Head of caudate nucleus (tissue), 42 donors: ENCODE data around the gene PNMA6A.
A peak's percentile ranks its signal among the peaks of the same experiment; 100 is the strongest.
"Not testable (repeated sequence)": the region's sequence is repeated elsewhere in the genome, so short reads cannot be mapped to it uniquely, and the experiment has no call there.

Experiments used
- DNase-seq, 42 donors: peaks; one replicate each; pipeline versions ENCODE4 v3.0.0 to v3.0.0-alpha.2; 2020 to 2021; ENCODE audit warnings: mixed read lengths in 7 of 42
- intact Hi-C: fragments of 100-400 bp; cut with DNase I; formaldehyde crosslinking; loops from one replicate; pipeline ENCODE4 v1.15.0; 2022

PNMA6A gene

DNA sequence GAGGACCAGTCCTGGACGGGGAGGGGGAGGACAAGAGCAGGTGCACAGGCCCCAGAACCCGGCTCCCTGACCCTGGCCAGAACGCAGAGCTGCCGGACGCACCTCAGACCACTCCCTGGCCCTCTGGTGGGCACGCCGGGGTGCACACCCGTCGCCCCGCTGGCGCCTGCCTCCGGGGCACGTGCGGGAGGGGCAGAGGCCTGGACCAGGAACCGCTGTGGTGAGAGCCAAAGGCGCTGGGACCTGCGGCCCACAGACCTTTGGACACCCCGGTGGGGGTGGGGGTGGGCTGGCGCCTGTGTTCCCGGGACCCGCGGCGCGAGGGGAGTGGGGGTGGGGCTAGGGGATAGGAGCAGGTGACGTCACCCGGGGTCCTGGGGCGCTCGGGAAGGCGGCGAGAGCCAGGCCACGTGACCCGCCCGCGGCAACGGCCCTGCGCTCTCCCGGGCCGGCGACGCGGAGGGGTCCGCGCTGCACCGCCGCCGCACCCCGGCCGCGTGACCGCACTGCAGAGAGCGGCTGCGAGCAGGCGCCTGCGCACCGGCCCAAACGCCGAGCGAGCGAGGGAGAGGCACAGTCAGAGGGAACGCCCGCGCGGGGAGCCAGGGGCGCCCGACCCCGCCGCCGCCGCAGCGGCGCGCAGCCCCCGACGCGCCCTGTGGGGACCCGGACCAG lies at the start of gene PNMA6A:
Gene PNMA6A, plus strand, starts transcription at position 546 of the 675 bp plus-strand sequence. CDS start 609 bp downstream, outside the sequence.
- DNase-seq, intact Hi-C loops: not testable (repeated sequence)

DNA sequence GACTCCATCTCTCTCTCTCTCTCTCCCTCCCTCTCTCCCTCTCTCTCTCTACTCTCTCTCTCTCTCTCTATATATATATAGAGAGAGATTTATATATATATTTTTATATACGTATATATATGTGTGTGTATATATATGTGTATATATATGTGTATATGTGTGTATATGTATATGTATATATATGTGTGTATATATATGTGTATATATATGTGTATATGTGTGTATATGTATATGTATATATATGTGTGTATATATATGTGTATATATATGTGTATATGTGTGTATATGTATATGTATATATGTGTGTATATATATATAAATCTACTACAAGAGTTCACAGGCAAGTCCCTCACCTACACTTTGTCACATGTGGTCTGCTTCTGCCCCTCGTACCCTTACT lies 45.8 kb upstream of the PNMA6A start:
- intact Hi-C loops, DNase-seq: not testable (repeated sequence)

DNA sequence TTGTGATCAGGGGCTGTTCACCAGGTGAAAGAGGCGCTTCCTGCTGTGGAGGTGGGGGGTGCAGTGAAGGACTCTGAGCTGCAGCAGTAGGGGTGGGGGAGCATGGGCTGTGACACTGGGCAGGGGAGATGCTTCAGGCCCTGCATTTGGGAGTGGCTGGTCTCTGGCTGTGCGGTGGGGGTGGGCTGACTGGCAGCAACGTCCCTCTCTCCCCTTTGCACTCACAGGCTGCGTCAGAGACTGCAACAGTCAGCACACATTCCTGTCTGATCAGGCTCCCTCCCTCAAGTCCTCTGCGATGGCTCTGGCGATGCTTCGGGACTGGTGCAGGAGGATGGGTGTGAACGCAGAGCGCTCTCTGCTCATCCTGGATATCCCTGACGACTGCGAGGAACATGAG lies 43.8 kb upstream of the PNMA6A start:
- intact Hi-C loops, DNase-seq: not testable (repeated sequence)

DNA sequence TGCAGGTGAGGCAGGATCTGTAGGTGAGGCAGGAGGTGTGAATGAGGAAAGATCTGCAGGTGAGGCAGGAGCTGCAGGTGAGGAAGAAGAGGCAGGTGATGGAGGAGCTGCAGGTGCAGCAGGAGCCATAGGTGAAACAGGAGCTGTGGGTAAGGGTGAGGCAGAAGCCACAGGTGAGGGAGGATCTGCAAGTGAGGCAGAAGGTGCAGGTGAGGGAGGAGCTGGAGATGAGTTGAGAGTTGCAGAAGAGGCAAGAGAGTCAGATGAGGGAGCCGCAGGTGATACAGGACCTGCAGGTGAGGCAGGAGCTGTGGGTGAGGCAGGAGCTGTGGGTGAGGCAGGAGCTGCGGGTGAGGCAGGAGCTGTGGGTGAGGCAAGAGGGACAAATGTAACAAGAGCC lies 43.1 kb upstream of the PNMA6A start:
- DNase-seq = no peak
- intact Hi-C loops = no loop called here

DNA sequence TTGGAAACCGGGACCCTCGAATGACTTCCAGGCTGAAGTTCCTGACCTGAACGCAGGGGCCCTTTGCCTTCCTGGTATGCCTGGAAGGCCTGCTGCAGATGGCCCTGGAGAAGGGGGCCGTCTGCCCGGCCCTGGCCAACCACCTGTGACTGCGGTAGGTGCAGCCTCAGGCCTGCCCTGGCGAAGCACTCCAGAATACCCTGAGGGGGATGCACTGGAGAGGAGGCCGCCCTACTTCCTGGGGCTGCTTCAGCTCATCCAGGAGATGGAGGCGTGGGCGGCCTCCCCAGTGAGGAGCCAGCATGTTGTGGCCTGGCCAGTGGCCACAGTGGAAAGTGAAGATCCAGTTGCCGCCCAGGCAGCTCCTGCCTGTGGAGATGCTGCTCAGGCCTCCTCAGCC lies 42.4 kb upstream of the PNMA6A start:
- DNase-seq = no peak
- intact Hi-C loops = no loop called here

DNA sequence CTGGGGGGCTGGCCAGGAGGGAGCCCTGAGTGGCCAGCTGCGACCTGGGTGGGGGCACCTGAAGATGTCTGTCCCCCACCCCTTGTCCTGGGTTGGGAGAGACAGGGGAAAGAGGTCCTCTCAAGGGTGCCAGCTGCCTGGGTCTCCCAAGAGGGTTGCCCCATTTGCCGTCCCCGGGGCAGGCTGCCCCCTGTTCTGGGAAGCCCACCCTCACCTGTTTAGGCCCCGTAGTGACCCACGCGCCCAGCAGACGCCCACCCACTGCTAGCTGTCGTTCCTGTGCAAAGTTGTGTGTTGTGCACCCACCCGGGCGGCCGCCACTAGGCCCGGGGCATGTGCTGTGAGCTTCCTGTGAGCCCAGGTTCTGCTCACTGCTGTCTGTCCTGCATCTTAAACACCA lies 41.5 kb upstream of the PNMA6A start:
- intact Hi-C loops = no loop called here
- no peak for DNase-seq

DNA sequence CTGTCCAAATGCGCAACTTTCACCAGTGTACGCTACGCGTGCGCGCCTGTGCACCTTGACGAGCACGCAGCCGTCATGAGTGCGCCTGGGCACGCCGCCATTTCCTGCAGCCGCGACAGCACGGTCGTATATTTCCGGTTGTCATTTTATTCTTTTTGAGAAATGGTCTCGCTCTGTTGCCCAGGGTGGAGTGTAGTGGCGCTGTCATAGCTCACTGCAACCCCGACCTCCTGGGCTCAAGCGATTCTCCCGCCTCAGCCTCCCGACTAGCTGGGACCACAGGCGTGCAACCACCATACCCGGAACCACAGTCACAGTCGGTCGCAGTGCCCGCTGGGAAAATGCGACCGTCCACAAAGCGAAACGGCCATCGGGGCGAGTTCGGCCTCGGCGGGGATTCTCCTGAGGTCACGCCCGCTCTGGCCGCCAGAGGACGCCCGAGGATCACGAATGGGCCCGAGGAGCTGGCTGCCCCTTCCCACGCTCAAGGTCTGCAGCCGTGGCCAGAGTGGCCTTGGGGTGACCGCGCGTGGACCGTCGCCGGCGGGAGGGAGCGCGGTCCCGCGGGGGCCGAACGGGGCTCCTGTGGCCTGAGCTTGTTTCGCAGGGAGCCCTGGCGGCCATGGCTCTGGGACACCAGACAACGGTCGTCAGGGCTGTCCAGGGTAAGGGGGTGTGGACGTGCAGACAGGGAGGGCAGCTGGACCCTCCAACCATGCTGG lies 39.7 kb upstream of the PNMA6A start:
- peak; percentile 46 to 87 (median 74) for DNase-seq
- intact Hi-C loops = no loop called here

DNA sequence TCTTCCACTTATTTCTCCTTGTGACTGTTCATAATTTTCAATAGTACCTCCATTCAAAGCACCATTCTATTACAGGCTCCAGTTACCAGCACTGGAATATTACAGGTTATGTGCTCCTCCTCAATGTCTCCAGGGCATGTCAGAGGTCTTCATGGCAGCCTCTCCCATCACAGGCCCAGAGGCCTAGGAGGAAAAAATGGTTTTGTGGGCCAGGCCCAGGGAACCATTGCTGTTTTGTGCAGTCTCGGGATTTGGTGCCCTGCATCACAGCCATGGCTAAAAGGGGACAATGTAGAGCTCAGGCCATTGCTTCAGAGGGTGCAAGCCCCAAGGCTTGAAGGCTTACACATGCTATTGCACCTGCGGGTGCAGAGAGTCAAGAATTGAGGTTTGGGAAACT lies 23.2 kb upstream of the PNMA6A start:
- intact Hi-C loops = no loop called here
- DNase-seq = no peak

DNA sequence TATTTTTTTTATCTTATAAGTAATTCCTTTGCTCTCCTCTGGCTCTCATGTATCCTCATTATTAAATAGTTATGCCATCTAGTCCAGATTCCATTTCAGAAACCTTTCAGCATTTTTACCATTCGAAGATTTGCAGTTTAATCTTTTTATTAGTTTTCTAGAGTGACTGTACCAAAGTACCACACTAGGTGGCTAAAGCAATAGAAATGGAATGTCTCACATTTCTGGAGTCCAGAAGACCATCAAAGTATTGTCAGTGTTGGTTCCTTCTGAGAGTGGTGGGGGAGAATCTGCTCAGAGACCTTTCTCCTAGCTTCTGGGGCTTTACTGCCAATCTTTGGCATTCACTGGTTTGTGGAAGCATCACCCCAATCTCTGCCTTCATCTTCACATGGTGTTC lies 19.7 kb upstream of the PNMA6A start:
- DNase-seq = no peak
- intact Hi-C loops = no loop called here

DNA sequence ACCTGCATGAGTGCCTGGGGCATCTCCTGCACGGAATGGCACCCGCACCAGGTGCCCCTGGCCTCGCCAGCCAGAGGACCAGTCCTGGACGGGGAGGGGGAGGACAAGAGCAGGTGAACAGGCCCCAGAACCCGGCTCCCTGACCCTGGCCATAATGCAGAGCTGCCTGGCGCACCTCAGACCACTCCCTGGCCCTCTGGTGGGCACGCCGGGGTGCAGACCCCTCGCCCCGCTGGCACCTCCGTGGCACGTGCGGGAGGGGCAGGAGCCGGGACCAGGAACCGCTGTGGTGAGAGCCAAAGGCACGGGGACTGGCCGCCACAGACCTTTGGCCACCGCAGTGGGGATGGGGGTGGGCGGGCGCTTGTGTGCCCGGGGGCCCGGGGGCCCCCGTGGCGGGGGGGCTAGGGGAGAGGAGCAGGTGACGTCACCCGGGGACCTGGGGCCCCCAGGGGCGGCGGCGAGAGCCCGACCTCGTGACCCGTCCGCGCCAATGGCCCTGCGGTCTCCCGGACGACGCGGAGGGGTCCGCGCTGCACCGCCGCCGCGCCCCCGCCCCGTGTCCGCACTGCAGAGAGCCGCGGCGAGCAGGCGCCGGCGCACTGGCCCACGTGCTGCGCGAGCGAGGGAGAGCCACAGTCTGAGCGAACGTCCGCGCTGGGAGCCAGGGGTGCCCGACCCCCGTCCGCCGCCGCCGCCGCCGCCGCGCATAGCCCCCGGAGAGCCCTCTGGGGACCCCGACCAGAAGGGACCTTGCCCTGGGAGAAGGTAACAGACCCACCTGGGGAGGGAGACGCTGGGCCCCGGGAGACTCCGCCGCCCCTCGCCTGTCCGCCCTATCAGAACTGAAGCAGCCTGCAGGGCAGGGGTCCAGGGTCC lies 16.1 kb upstream of the PNMA6A start, which contains the start of gene PNMA3:
Gene PNMA3, plus strand, starts transcription at position 600 of the 879 bp plus-strand sequence. CDS start 586 bp downstream, outside the sequence.
- peak in 11 of 42 donors; percentile 13 to 46 (median 29) for DNase-seq
- intact Hi-C loops = no loop called here

DNA sequence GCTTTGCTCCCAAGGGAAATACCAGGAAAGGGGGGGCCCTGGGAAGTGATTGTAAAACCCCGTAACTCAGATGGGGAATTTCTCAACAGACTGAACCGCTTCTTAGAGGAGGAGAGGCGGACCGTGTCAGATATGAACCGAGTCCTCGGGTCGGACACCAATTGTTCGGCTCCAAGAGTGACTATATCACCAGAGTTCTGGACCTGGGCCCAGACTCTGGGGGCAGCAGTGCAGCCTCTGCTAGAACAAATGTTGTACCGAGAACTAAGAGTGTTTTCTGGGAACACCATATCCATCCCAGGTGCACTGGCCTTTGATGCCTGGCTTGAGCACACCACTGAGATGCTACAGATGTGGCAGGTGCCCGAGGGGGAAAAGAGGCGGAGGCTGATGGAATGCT lies 15.0 kb upstream of the PNMA6A start:
- intact Hi-C loops = no loop called here

DNA sequence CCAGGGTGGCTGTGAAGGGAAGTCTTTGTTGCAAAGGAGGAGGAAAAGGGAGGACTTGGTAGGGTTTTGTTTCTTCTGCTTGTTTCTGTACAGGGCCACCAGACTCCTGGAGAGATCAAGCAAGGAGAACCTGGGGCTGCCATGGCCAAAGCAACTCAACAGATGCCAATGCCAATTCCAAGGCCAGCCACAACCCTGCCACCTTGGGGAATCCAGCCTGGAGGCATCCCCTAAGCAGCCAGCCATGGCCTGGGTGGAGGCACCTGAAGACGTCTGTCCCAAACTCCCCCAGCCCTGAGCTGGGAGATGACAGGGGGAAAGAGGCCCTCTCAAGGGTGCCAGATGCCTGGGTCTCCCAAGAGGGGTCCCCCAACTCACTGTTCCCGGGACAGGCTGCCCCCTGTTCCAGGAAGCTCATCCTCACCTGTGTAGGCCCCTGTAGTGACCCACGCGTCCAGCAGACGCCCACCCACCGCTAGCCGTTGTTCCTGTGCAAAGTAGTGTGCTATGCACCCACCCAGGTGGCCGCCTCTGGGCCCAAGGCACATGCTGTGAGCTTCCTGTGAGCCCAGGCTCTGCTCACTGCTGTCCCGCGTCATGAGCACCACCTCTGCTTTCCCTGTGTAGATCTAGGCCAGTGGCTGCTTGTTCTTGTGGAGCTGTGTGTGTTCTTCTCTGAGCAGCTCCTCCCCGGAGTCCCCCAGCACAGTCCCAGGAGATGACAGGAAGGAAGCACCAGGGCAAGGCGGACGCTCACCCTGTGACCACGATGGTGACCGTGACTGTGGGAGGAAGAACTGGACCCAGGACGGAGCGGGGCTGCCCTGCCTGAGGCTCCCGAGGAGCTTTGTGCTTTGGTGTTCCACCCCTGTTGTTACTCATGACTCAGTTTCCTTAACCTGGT lies 12.8 kb upstream of the PNMA6A start:
- intact Hi-C loops = no loop called here
- DNase-seq = no peak

More for the DNA sequence above, 15.0 kb upstream of the PNMA6A start:
- DNase-seq = no peak

DNA sequence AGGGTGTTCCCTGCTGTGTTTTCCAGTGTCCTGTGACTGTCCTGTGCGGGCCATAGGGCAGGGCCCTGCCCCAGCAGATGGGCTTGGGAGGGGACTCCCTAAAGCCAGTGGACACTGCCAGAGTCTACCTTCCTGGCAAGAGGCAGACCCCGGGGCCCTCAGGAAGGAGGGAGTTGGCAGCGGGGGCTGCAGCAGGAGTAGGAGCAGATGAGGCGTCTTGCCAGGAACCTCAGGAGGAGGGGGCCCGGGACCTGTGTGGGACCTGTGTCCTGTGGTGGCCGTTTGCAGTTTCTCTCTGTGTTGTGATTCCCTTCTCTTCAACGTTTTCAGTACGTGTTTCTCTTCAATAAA lies 12.2 kb upstream of the PNMA6A start:
- intact Hi-C loops = no loop called here

DNA sequence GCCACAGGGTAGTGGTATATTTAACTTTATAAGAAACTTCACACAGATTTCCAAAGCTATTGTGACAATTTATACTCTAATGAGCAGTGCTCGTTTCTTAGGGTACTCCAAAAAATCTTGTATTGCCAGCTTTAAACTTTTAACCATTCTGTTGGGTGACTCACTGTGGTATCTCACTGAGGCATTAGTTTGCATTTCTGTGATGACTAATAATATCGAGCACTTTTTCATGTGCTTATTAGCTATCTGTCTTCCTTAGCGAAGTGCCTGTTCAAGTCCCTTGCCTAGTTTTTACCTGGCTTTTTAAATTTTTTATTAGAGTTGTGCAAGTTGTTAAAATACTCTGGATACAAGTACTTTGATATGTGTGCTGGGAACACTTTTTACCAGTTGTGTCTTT lies 10.5 kb upstream of the PNMA6A start:
- no peak for DNase-seq
- intact Hi-C loops = no loop called here

More for the DNA sequence above, 12.2 kb upstream of the PNMA6A start:
- DNase-seq = no peak

DNA sequence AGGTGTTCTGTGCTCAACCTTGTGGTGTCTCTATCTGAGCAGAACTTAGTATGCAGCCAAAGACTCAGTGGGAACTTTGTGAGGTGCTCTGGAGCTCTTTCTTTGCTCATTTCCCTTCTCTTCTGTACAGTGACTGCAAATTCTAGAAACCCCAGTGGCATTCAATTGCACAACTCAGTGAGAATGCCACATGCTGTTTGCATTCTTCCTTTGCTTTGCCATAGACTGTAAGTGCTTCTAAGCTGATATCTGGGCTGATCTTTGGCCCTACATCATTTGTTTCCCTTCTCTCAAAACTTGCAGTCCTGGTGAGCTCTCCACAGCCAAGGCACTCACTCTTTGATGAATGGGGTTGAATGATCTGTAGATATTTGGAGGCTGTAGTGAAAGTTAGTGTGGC lies 8.9 kb upstream of the PNMA6A start:
- intact Hi-C loops = no loop called here
- DNase-seq = no peak

DNA sequence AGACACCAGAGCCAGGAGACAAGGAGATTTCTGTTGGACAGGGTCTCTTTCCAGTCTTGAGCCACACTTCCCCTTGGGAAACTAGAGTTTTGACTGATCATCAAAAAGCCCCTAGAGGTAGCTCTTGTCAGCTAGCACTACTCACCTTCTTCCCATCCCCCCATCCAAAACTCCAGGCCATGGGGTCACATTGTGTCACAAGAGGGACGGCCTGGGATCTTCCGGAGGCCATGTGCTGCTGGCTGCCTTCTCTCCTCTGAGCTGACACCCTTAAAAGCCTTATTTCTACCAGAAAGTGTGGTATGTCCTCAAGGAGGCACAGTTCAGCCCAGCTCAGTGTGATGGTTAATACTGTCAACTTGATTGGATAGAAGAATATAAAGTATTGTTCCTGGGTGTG lies 8.2 kb upstream of the PNMA6A start:
- intact Hi-C loops = no loop called here
- DNase-seq = no peak

DNA sequence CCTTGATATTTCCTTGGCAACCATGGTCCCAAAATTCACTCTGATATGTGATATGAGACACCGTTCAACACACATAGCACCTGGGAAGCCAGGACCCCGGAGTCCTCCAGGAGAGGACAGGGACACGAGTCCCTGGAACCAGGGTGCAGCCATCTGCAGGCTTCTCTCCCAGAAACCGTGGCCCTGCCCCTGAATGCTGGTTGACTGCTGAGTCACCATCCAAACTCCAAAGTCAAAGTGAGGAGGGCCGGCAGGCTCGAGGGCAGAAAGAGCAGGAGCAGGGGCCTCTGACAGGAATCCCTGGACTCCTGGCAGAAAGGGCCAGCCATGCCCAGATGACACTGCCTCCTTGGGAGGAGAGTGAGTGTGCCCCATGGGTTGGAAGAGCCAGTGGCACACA lies 6.9 kb upstream of the PNMA6A start:
- no peak for DNase-seq
- intact Hi-C loops = no loop called here

DNA sequence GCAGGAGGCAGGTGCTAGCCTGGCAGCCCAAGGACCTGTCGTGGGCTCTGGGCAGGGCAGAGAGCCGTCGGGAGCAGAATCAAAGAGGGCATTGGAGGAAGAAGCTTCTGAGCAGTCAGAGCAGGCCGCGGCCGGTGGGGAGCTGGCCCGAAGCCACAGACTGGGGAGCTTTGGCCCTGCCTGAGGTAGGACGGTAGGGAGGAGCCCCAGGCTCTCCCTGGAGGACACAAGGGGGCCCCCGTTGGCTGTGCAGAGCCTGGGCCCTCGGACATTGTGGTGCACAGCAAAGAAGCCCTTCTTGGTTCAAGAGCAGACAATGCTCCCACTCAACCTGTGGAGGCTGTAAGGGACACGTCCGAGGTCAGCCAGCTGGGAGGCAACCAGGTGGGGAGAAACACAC lies 5.9 kb upstream of the PNMA6A start:
- DNase-seq, intact Hi-C loops: not testable (repeated sequence)

DNA sequence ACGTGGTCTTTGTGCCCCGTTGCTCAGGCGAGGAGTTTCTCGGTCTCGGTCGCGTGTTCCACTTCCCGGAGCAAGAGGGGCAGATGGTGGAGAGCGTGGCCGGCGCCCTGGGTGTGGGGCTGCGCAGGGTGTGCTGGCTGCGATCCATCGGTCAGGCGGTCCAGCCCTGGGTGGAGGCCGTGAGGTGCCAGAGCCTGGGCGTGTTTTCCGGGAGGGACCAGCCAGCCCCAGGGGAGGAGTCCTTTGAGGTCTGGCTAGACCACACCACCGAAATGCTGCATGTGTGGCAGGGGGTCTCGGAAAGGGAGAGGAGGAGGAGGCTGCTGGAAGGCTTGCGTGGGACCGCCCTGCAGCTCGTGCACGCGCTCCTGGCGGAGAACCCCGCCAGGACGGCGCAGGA lies 1.1 kb downstream of the PNMA6A start:
- DNase-seq = not testable (repeated sequence)

More for the DNA sequence above, 1.1 kb downstream of the PNMA6A start:
- intact Hi-C loops = not testable (repeated sequence)
